HEK293 (cell line): ENCODE results near the gene PFDN6.

Source experiments
- CTCF ChIA-PET: fragments of 350-600 bp; formaldehyde crosslinking; extraction: SDS; loops from one replicate; lab custom pipeline; 2021; ENCODE audit warnings: antibody characterized with exemption; lab: Yijun Ruan, JAX
- POLR2A ChIA-PET: fragments of 300-600 bp; formaldehyde crosslinking; extraction: SDS; loops from one replicate; lab custom pipeline; 2020; ENCODE audit warnings: antibody characterized with exemption, inconsistent platforms; lab: Yijun Ruan, JAX
- H3K27ac ChIP-seq: fragments of 200-500 bp; sonication (Bioruptor generic); 2 replicates; pipeline ENCODE4 v1.5.1; 2014; ENCODE audit warnings: low read depth, low read length, control low read depth, inconsistent platforms; ENCODE audit errors: extremely low read depth
- H3K36me3 ChIP-seq, 2 experiments: fragments of 200-500 bp in 1 of 2; sonication (Bioruptor generic) in 1 of 2; 1 replicate in 1 of 2; 2 replicates in 1 of 2; pipeline ENCODE4 v1.5.1; 2014 to 2017; ENCODE audit warnings: inconsistent platforms in 2 of 2, low read length in 2 of 2; ENCODE audit not compliant: control insufficient read depth in 2 of 2, insufficient read depth in 1 of 2
- H3K4me1 ChIP-seq: fragments of 200-500 bp; sonication (Bioruptor generic); 2 replicates; pipeline ENCODE4 v1.5.1; 2014; ENCODE audit warnings: mild to moderate bottlenecking, low read length, inconsistent platforms; ENCODE audit not compliant: control insufficient read depth, insufficient read depth
- H3K4me3 ChIP-seq: 2 replicates; pipeline ENCODE4 v1.5.1; 2011; ENCODE audit warnings: low read depth, mild to moderate bottlenecking, control low read depth, low read length, moderate library complexity
- H3K9me3 ChIP-seq: fragments of 200-500 bp; sonication (Bioruptor generic); 2 replicates; pipeline ENCODE4 v1.5.1; 2014; ENCODE audit warnings: low read depth, low read length, inconsistent platforms; ENCODE audit not compliant: control insufficient read depth, insufficient read depth
- EGR2 ChIP-seq: fragments of 450-650 bp; formaldehyde crosslinking; IDR thresholded peaks from 2 replicates; pipeline ENCODE4 v1.5.1; 2016; ENCODE audit warnings: low read depth, missing biosample characterization, missing genetic modification characterization
- GLIS2 ChIP-seq: fragments of 450-650 bp; formaldehyde crosslinking; IDR thresholded peaks from 2 replicates; pipeline ENCODE4 v1.5.1; 2016; ENCODE audit warnings: missing biosample characterization, missing genetic modification characterization
- MEIS1 ChIP-seq: sonication (generic); formaldehyde crosslinking; IDR thresholded peaks from 2 replicates; pipeline ENCODE4 v1.8.1; 2022; ENCODE audit warnings: missing genetic modification reagents, mild to moderate bottlenecking, borderline replicate concordance
- REST ChIP-seq: fragments of 450-650 bp; formaldehyde crosslinking; IDR thresholded peaks from 2 replicates; pipeline ENCODE4 v1.5.1; 2016; ENCODE audit warnings: missing biosample characterization, missing genetic modification characterization
- SP3 ChIP-seq: fragments of 450-650 bp; formaldehyde crosslinking; IDR thresholded peaks from 2 replicates; pipeline ENCODE4 v1.5.1; 2016; ENCODE audit warnings: missing biosample characterization, missing genetic modification characterization
- ZBTB11 ChIP-seq: fragments of 450-650 bp; formaldehyde crosslinking; conservative IDR thresholded peaks from 2 replicates; pipeline ENCODE4 v1.5.1; 2016; ENCODE audit warnings: low read depth, missing biosample characterization, missing genetic modification characterization
- ZBTB20 ChIP-seq: fragments of 450-650 bp; formaldehyde crosslinking; IDR thresholded peaks from 2 replicates; pipeline ENCODE4 v1.5.1; 2016; ENCODE audit warnings: missing biosample characterization, missing genetic modification characterization
- ZNF155 ChIP-seq: fragments of 450-650 bp; formaldehyde crosslinking; IDR thresholded peaks from 2 replicates; pipeline ENCODE4 v1.5.1; 2016; ENCODE audit warnings: missing biosample characterization, missing genetic modification characterization
- ZNF23 ChIP-seq: fragments of 450-650 bp; formaldehyde crosslinking; IDR thresholded peaks from 2 replicates; pipeline ENCODE4 v1.5.1; 2016; ENCODE audit warnings: missing biosample characterization, missing genetic modification characterization, borderline replicate concordance
- ZNF24 ChIP-seq: fragments of 450-650 bp; formaldehyde crosslinking; IDR thresholded peaks from 2 replicates; pipeline ENCODE4 v1.5.1; 2016; ENCODE audit warnings: missing biosample characterization, missing genetic modification characterization
- ZNF302 ChIP-seq: fragments of 450-650 bp; formaldehyde crosslinking; IDR thresholded peaks from 2 replicates; pipeline ENCODE4 v1.5.1; 2016; ENCODE audit warnings: missing biosample characterization, missing genetic modification characterization, low read depth
- ZNF76 ChIP-seq: fragments of 450-650 bp; formaldehyde crosslinking; IDR thresholded peaks from 2 replicates; pipeline ENCODE4; 2016; ENCODE audit warnings: low read depth, missing biosample characterization, missing genetic modification characterization, borderline replicate concordance
- ZSCAN23 ChIP-seq: fragments of 450-650 bp; formaldehyde crosslinking; IDR thresholded peaks from 2 replicates; pipeline ENCODE4 v1.5.1; 2016; ENCODE audit warnings: missing biosample characterization, missing genetic modification characterization
- ZSCAN4 ChIP-seq: fragments of 450-650 bp; formaldehyde crosslinking; IDR thresholded peaks from 2 replicates; pipeline ENCODE4 v1.5.1; 2017; ENCODE audit warnings: missing biosample characterization, missing genetic modification characterization
- TF ChIP-seq, protein P1 (sequence below): fragments of 450-650 bp; formaldehyde crosslinking; IDR thresholded peaks from 2 replicates; pipeline ENCODE4 v1.5.1; 2016; ENCODE audit warnings: missing biosample characterization, missing genetic modification characterization
- TF ChIP-seq, protein P2 (sequence below): fragments of 450-650 bp; formaldehyde crosslinking; IDR thresholded peaks from 2 replicates; pipeline ENCODE4 v1.5.1; 2016; ENCODE audit warnings: missing biosample characterization, missing genetic modification characterization
- TF ChIP-seq, protein P3 (sequence below): fragments of 450-650 bp; formaldehyde crosslinking; IDR thresholded peaks from 2 replicates; pipeline ENCODE4 v1.5.1; 2016; ENCODE audit warnings: missing biosample characterization, missing genetic modification characterization

PFDN6 gene

DNA sequence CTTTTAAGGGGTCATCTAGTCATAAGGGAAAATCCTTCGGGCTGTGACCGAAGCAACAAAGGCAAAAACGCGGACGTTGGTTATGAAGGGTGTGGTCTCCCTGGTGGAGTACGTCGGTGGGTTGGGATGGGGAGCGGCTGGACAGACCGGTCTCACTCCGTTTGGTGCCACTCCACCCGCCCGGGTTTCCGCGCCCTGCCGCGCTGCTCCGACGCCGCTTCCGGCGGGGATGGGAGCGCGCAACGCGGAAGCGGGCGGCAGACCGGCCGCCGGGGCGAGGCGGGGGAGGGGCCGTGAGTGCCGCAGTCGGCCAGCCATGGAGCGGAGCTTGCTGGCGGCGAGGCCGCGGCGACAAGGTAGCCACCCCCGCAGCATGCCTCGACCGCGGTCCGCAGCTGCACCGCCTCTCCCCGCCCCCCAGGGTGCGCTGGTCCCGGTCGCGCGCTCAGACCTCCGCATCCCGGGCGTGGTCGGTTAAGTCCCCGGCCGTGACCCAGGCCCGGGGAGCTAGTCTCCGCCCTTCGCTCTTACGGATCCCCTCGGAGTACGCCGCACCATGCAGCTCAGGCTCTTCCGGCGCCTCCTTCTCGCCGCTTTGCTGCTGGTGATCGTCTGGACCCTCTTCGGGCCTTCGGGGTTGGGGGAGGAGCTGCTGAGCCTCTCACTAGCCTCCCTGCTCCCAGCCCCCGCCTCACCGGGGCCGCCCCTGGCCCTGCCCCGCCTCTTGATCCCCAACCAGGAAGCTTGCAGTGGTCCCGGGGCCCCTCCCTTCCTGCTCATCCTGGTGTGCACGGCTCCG is 12.3 kb upstream of the PFDN6 start, which contains the start of gene B3GALT4 (continued):
- no peak for TF ChIP-seq REST
- TF ChIP-seq EGR2 (tag by site-specific recombination), result peak; percentile 64
- peak; percentile 89; the same call in 1 of the 2 replicates for TF ChIP-seq GLIS2 (tag by site-specific recombination)
- TF ChIP-seq ZBTB11 (tag by site-specific recombination), result peak; percentile 87
- peak; percentile 50; the same call in 1 of the 2 replicates for TF ChIP-seq ZNF24 (tag by site-specific recombination)
- TF ChIP-seq, all 188 proteins: peak for 71

- CTCF ChIA-PET, result interaction anchor here (0.6 to 2.5 kb wide), 27 partner anchors 9 to 354 kb away, joined by 3 to 22 read pairs (median 5); partner anchors contain the start of genes CUTA, PFDN6 and WDR46
- TF ChIP-seq MEIS1 (CRISPR knock-in tag) (no peak), ZSCAN4 (tag by site-specific recombination) (no peak), ZNF23 (tag by site-specific recombination) (0 out of 2 replicates have a peak, but pooled peaks have one; percentile 9), EGR2 (tag by site-specific recombination) (no peak), ZNF76 (tag by site-specific recombination) (no peak), ZNF155 (tag by site-specific recombination) (no peak), SP3 (tag by site-specific recombination) (peak; percentile 48; the same call in 1 of the 2 replicates), ZSCAN23 (tag by site-specific recombination) (no peak), ZNF302 (tag by site-specific recombination) (no peak), ZBTB20 (tag by site-specific recombination) (peak; percentile 11)
- TF ChIP-seq, protein P1, sequence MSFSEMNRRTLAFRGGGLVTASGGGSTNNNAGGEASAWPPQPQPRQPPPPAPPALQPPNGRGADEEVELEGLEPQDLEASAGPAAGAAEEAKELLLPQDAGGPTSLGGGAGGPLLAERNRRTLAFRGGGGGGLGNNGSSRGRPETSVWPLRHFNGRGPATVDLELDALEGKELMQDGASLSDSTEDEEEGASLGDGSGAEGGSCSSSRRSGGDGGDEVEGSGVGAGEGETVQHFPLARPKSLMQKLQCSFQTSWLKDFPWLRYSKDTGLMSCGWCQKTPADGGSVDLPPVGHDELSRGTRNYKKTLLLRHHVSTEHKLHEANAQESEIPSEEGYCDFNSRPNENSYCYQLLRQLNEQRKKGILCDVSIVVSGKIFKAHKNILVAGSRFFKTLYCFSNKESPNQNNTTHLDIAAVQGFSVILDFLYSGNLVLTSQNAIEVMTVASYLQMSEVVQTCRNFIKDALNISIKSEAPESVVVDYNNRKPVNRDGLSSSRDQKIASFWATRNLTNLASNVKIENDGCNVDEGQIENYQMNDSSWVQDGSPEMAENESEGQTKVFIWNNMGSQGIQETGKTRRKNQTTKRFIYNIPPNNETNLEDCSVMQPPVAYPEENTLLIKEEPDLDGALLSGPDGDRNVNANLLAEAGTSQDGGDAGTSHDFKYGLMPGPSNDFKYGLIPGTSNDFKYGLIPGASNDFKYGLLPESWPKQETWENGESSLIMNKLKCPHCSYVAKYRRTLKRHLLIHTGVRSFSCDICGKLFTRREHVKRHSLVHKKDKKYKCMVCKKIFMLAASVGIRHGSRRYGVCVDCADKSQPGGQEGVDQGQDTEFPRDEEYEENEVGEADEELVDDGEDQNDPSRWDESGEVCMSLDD, result 0 out of 2 replicates have a peak, but pooled peaks have one; percentile 12
- TF ChIP-seq, protein P2, sequence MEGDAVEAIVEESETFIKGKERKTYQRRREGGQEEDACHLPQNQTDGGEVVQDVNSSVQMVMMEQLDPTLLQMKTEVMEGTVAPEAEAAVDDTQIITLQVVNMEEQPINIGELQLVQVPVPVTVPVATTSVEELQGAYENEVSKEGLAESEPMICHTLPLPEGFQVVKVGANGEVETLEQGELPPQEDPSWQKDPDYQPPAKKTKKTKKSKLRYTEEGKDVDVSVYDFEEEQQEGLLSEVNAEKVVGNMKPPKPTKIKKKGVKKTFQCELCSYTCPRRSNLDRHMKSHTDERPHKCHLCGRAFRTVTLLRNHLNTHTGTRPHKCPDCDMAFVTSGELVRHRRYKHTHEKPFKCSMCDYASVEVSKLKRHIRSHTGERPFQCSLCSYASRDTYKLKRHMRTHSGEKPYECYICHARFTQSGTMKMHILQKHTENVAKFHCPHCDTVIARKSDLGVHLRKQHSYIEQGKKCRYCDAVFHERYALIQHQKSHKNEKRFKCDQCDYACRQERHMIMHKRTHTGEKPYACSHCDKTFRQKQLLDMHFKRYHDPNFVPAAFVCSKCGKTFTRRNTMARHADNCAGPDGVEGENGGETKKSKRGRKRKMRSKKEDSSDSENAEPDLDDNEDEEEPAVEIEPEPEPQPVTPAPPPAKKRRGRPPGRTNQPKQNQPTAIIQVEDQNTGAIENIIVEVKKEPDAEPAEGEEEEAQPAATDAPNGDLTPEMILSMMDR (tag by site-specific recombination), result peak; percentile 49; the same call in 1 of the 2 replicates
- TF ChIP-seq, protein P3, sequence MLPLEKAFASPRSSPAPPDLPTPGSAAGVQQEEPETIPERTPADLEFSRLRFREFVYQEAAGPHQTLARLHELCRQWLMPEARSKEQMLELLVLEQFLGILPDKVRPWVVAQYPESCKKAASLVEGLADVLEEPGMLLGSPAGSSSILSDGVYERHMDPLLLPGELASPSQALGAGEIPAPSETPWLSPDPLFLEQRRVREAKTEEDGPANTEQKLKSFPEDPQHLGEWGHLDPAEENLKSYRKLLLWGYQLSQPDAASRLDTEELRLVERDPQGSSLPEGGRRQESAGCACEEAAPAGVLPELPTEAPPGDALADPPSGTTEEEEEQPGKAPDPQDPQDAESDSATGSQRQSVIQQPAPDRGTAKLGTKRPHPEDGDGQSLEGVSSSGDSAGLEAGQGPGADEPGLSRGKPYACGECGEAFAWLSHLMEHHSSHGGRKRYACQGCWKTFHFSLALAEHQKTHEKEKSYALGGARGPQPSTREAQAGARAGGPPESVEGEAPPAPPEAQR (tag by site-specific recombination), result no peak
- peak overlapping the region; percentile 79 for H3K27ac ChIP-seq
- H3K4me1 ChIP-seq, result peaks cover 31% of the 10 kb centered on the region
- H3K9me3 ChIP-seq, result no peaks in the 10 kb centered on the region
- H3K4me3 ChIP-seq, result peak overlapping the region; percentile 56
- POLR2A ChIA-PET, result interaction anchor here (0.7 to 6.5 kb wide), 28 partner anchors 12 to 306 kb away, joined by 3 to 92 read pairs (median 6); partner anchors contain the start of genes BAK1, CUTA, PFDN6 and RGL2
- H3K36me3 ChIP-seq, result peaks cover 23 to 88% of the 10 kb centered on the region in 2 experiments
Measured at GRCh38 chr6:33277663-33278391, 11.6 kb upstream of the PFDN6 start.
